Breast epithelium (tissue), 4 donors: ENCODE results near the gene KLF3. TPM values are rescaled to one million over a fixed set of nuclear protein-coding genes. Genes with fewer than 3 reads are reported as not detected.

Experiments used
- DNase-seq, 2 donors: peaks; one replicate each; pipeline ENCODE4 v3.0.0-alpha.2; 2019; ENCODE audit warnings: low spot score in 2 of 2
- H3K27ac ChIP-seq, 2 donors: fragments of 200-600 bp; sonication (generic) in 1 of 2; one replicate each; pipeline ENCODE4 v1.5.1; 2016 to 2019; ENCODE audit warnings: mild to moderate bottlenecking in 1 of 2
- H3K27me3 ChIP-seq, 2 donors: fragments of 200-600 bp; sonication (generic) in 1 of 2; one replicate each; pipeline versions ENCODE4 v1.5.1 to v1.6.0; 2017 to 2019; ENCODE audit warnings: control low read depth in 1 of 2, mild to moderate bottlenecking in 1 of 2
- H3K36me3 ChIP-seq: fragments of 200-600 bp; one replicate; pipeline ENCODE4 v1.5.1; 2019
- H3K4me1 ChIP-seq, 2 donors: fragments of 200-600 bp; sonication (generic); one replicate each; pipeline ENCODE4 v1.5.1; 2016 to 2019; ENCODE audit warnings: control low read depth in 1 of 2
- H3K4me3 ChIP-seq, 3 donors: fragments of 200-600 bp; sonication (generic); 1 replicate in 2 of 3; 2 replicates in 1 of 3; pipeline ENCODE4 v1.5.1; 2016 to 2019; ENCODE audit warnings: mild to moderate bottlenecking in 3 of 3, moderate library complexity in 2 of 3
- H3K9me3 ChIP-seq, 2 donors: fragments of 200-600 bp; sonication (generic) in 1 of 2; one replicate each; pipeline ENCODE4 v1.5.1; 2016 to 2019; ENCODE audit warnings: control low read depth in 1 of 2
- CTCF ChIP-seq, 3 donors: fragments of 450-650 bp; IDR thresholded peaks; one replicate each; pipeline ENCODE4 v1.5.1; 2016 to 2017; ENCODE audit warnings: antibody characterized with exemption in 3 of 3, mild to moderate bottlenecking in 3 of 3, moderate library complexity in 3 of 3
- POLR2A ChIP-seq: fragments of 450-650 bp; IDR thresholded peaks from one replicate; pipeline ENCODE4 v1.6.1; 2016; ENCODE audit warnings: antibody characterized with exemption, mild to moderate bottlenecking, moderate library complexity
- POLR2AphosphoS5 ChIP-seq, 3 donors: sonication (generic); formaldehyde crosslinking; IDR thresholded peaks; one replicate each; pipeline ENCODE4 v1.6.1; 2017; ENCODE audit warnings: antibody characterized with exemption in 3 of 3
- intact Hi-C: fragments of 100-400 bp; cut with DNase I; formaldehyde crosslinking; loops from one replicate; pipeline ENCODE4 v1.15.1; 2023; ENCODE audit warnings: low total_unique reads
- total RNA-seq, 3 donors: library from RNA; depleted of rRNA; stranded (reverse); fragments of >200 nt; gene quantifications; one replicate each; pipeline ENCODE4 v1.1.0, GENCODE V29; 2016

Gene KLF3
- total RNA-seq, 3 donors from 2014 or later, result 33.4 to 48.5 (median 36.0) TPM

GRCh38 chr4:38676986-38677385 is 13.0 kb downstream of the KLF3 start:
- peaks cover 11 to 35% of the 10 kb centered on the region in 2 donors for H3K4me1 ChIP-seq
- no peak overlapping the region for H3K27ac ChIP-seq
- no peak for DNase-seq
- no peaks in the 10 kb centered on the region for H3K9me3 ChIP-seq
- intact Hi-C loops, result no loop called here
- no peaks in the 10 kb centered on the region for H3K27me3 ChIP-seq
- no peaks in the 10 kb centered on the region for H3K36me3 ChIP-seq
- TF ChIP-seq CTCF (IDR thresholded peaks at IDR 0.05) (no peak), POLR2AphosphoS5 (IDR thresholded peaks at IDR 0.05) (no peak)
- no peak overlapping the region for H3K4me3 ChIP-seq

DNA sequence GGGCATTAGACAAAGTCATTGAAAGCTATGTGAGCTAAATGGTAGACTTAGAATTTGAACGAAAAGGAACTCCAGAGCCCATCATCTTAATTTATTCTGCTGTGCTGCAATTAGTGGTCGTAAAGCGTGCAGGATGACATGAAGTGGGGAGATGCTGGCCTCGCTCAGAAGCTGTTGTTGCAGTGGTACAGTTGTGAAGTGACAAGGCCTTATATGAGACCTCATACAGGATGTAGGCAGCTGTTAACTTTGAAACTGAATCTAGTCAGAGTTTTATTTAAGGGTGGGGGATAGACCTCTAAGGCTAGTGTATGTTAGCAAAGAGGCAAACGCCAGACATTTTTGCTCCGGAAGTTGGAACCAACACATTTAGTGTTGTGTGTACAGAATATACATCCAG is 13.4 kb downstream of the KLF3 start:
- no peak for DNase-seq
- H3K9me3 ChIP-seq, result no peaks in the 10 kb centered on the region
- peaks cover 8 to 30% of the 10 kb centered on the region in 2 donors for H3K4me1 ChIP-seq
- intact Hi-C loops, result no loop called here
- no peak overlapping the region for H3K4me3 ChIP-seq
- peak overlapping the region in 1 of 2 donors; percentile 66 for H3K27ac ChIP-seq
- TF ChIP-seq POLR2AphosphoS5 (IDR thresholded peaks at IDR 0.05), result no peak
- no peak for TF ChIP-seq POLR2A
- no peak for TF ChIP-seq CTCF (IDR thresholded peaks at IDR 0.05)
- H3K27me3 ChIP-seq, result no peaks in the 10 kb centered on the region
- peaks cover 1% of the 10 kb centered on the region for H3K36me3 ChIP-seq

DNA sequence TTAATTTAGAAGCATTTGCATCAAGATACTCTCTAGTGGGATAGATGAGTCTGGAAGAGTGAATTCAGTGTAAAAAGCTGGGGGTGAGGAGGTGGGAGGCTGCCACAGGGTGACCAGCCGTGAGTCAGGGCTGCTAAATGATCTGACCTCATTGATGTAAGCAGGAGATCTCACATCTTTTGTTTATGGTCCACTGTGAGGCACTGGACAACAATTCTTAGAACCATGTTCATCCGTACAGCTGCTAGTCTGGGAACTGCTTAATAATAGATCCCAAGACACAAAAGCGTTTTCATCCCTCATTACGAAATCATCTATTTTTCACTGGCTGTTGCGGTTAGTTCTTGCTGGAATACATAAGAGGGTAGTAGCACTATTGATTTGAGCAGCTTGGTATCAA is 14.1 kb downstream of the KLF3 start:
- no peaks in the 10 kb centered on the region for H3K9me3 ChIP-seq
- H3K27me3 ChIP-seq, result no peaks in the 10 kb centered on the region
- DNase-seq, result no peak
- intact Hi-C loops, result no loop called here
- H3K4me1 ChIP-seq, result peaks cover 2 to 25% of the 10 kb centered on the region in 2 donors
- no peak overlapping the region for H3K4me3 ChIP-seq
- peaks cover 7% of the 10 kb centered on the region for H3K36me3 ChIP-seq
- TF ChIP-seq POLR2A (no peak), CTCF (IDR thresholded peaks at IDR 0.05) (no peak), POLR2AphosphoS5 (IDR thresholded peaks at IDR 0.05) (no peak)
- peak overlapping the region; percentile 33 to 66 for H3K27ac ChIP-seq

DNA sequence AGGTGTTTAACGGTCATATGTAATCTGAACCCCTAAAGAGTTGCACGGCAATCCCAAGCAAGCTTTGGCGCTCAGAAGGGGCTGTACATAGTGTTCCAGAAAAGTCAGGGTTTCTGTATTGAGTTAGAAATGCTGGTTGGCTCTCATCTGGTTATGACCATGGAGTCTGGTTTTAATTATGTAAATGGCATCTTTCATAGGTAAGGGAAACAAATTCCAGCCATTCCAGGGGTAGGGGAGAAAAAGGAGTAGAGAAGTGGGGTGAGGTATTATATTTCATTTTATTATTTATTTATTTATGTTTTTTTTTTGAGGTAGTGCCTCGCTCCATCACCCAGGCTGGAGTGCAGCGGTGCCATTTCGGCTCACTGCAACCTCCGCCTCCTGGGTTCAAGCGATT is 15.9 kb downstream of the KLF3 start:
- H3K4me1 ChIP-seq, result peaks cover 0 to 9% of the 10 kb centered on the region in 2 donors
- TF ChIP-seq POLR2A (no peak), CTCF (IDR thresholded peaks at IDR 0.05) (no peak), POLR2AphosphoS5 (IDR thresholded peaks at IDR 0.05) (no peak)
- no peaks in the 10 kb centered on the region for H3K9me3 ChIP-seq
- H3K4me3 ChIP-seq, result no peak overlapping the region
- peaks cover 7% of the 10 kb centered on the region for H3K36me3 ChIP-seq
- DNase-seq, result no peak
- no peak overlapping the region for H3K27ac ChIP-seq
- intact Hi-C loops, result no loop called here
- no peaks in the 10 kb centered on the region for H3K27me3 ChIP-seq

DNA sequence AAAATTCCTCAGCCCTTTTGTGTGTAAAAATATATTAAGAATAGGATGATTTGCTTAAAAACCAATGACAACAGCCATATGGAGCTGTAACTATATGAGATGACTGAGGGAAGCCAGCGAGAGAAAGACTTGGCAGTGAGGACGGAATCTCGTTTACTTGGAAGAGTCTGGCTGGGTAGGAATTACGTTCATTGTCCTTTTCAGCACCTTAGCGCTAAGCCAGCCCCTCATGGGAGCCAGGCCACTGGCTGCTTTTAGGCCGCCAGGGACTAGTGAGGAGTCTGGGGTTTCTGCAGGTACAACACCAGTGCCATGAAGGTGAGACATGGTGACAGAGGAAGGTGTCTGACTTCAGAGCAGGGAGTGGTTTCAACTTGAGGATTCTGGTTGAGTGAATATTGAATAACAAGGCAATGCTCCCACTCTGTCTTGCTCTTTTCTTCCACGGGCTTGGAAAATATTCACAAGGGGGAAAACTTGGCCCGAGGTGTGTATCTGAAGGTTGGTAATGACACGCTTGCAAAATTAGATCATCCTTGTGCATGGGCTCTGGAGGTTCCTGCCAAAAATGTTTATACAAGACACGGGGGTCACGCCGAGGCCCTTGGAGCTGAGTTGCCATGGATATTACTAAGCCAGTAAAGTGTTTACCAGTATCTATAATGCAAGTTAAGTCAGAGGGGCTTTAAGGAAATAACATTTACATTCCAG is 17.4 kb downstream of the KLF3 start:
- intact Hi-C loops, result no loop called here
- DNase-seq, result no peak
- no peak overlapping the region for H3K4me3 ChIP-seq
- H3K27me3 ChIP-seq, result no peaks in the 10 kb centered on the region
- peaks cover 7% of the 10 kb centered on the region for H3K36me3 ChIP-seq
- H3K27ac ChIP-seq, result peak overlapping the region in 1 of 2 donors; percentile 30
- TF ChIP-seq CTCF (IDR thresholded peaks at IDR 0.05) (no peak), POLR2A (no peak), POLR2AphosphoS5 (IDR thresholded peaks at IDR 0.05) (no peak)
- no peaks in the 10 kb centered on the region for H3K4me1 ChIP-seq
- H3K9me3 ChIP-seq, result no peaks in the 10 kb centered on the region
